BJ (cell line): ENCODE results near the gene ZBTB47. TPM values are rescaled to one million over a fixed set of nuclear protein-coding genes. Genes with fewer than 3 reads are reported as not detected.

Experiments
- CTCF ChIA-PET: fragments of 350-600 bp; formaldehyde crosslinking; extraction: SDS; loops from one replicate; lab custom pipeline; 2021; ENCODE audit warnings: antibody characterized with exemption, inconsistent platforms; lab: Yijun Ruan, JAX
- POLR2A ChIA-PET: fragments of 300-600 bp; sonication (Branson Sonifier 250); formaldehyde crosslinking; extraction: SDS; loops from one replicate; lab custom pipeline; 2021; ENCODE audit warnings: antibody characterized with exemption; lab: Charles Lee
- DNase-seq: peaks from one replicate; pipeline ENCODE4 v3.0.0-alpha.2; 2011; ENCODE audit warnings: low read depth
- H3K27me3 ChIP-seq: 2 replicates; pipeline ENCODE4 v1.6.0; 2011; ENCODE audit warnings: low read length; ENCODE audit not compliant: control insufficient read depth, insufficient read depth
- H3K36me3 ChIP-seq: 2 replicates; pipeline ENCODE4 v1.5.1; 2011; ENCODE audit warnings: low read length; ENCODE audit not compliant: control insufficient read depth, insufficient read depth
- H3K4me3 ChIP-seq: 2 replicates; pipeline ENCODE4 v1.5.1; 2011; ENCODE audit warnings: low read depth, mild to moderate bottlenecking, control low read depth, low read length
- CTCF ChIP-seq: IDR thresholded peaks from 2 replicates; pipeline ENCODE4 v1.5.1; 2011; ENCODE audit warnings: low read depth, mild to moderate bottlenecking, control low read depth, inconsistent platforms, low read length, moderate library complexity; ENCODE audit not compliant: insufficient read depth
- polyA plus RNA-seq: library from polyadenylated mRNA; depleted of rRNA; stranded (reverse); fragments of >200 nt; gene quantifications from 2 replicates; pipeline ENCODE4 v1.2.3, GENCODE V29; 2011

Gene ZBTB47
- polyA plus RNA-seq, 1 experiment = 30.1 TPM

- Histone ChIP-seq H3K4me3 (no peak overlapping the region), H3K36me3 (no peaks in the 10 kb centered on the region), H3K27me3 (no peaks in the 10 kb centered on the region; the same call in 1 of the 2 replicates)
- POLR2A ChIA-PET = no interaction called here
- no peak for DNase-seq
- CTCF ChIA-PET = interaction anchor here (1.7 kb wide), 1 partner anchor 13 kb away, joined by 3 read pairs; no protein-coding TSS in a partner anchor
- no peak for TF ChIP-seq CTCF
These were observed 46.0 kb downstream of the ZBTB47 start for GRCh38 chr3:42699511-42699971.

GRCh38 chr3:42700366-42701288 lies 47.1 kb downstream of the ZBTB47 start:
- Histone ChIP-seq H3K4me3 (no peak overlapping the region), H3K27me3 (no peaks in the 10 kb centered on the region; the same call in 1 of the 2 replicates), H3K36me3 (no peaks in the 10 kb centered on the region)
- ChIA-PET POLR2A (interaction anchor here (0.5 kb wide), 1 partner anchor 100 kb away, joined by 3 read pairs; no protein-coding TSS in a partner anchor), CTCF (interaction anchor here (0.6 to 1.1 kb wide), 2 partner anchors 9 kb away, joined by 3 read pairs; no protein-coding TSS in a partner anchor)
- no peak for DNase-seq
- TF ChIP-seq CTCF = no peak

DNA sequence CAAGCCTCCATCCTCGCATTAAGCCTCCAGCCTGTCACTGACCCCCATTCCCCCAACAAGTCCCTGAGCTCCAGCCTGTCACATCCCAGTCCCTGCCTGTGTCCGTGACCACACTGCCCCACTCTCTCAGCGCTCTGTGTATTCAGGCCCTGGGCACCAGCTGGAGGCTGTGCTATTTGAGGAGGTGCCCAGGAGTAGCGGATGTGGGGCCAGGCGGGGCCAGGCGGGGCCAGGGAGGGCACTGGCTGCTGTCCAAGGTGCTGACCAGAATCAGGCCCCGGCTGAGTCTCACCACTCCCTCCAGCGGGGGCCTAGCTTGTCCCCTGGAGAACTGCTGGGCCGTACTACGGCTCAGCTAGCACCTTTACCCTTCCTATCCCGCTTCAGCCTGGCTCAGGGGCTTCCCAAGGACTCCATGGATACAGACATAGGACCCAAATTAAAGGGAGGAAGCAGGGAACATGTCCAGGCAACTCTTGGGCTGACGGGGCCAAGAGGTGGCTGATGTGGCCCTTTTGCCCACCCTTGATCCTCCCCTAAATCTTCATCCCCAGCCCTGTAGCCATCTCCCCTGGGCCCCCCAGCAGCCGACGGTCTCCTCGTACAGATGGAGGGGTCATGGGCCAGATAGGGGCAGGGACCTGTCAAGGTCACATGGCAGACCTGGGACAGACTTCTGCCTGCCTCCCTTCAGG lies 48.0 kb downstream of the ZBTB47 start:
- ChIA-PET CTCF (interaction anchor here (1.1 kb wide), 1 partner anchor 8 kb away, joined by 3 read pairs; no protein-coding TSS in a partner anchor), POLR2A (no interaction called here)
- TF ChIP-seq CTCF = no peak
- Histone ChIP-seq H3K36me3 (no peaks in the 10 kb centered on the region), H3K4me3 (no peak overlapping the region), H3K27me3 (no peaks in the 10 kb centered on the region)
- DNase-seq = no peak

GRCh38 chr3:42702066-42702951 lies 48.8 kb downstream of the ZBTB47 start, which contains the start of gene HHATL:
Gene HHATL (minus strand): TSS chr3:42702798. CDS start chr3:42700826, 1,972 bp downstream.
- Histone ChIP-seq H3K27me3 (no peaks in the 10 kb centered on the region), H3K36me3 (no peaks in the 10 kb centered on the region), H3K4me3 (no peak within 1 kb of the TSS)
- POLR2A ChIA-PET = no interaction called here
- CTCF ChIA-PET = interaction anchor here (1.1 kb wide), 1 partner anchor 8 kb away, joined by 3 read pairs; no protein-coding TSS in a partner anchor
- no peak for TF ChIP-seq CTCF
- no peak for DNase-seq
